Motor neuron (in vitro differentiated cells): Measurements from ENCODE around the gene N4BP2L1. TPM values are rescaled to one million over a fixed set of nuclear protein-coding genes. Genes with fewer than 3 reads are reported as not detected.
"Not testable (repeated sequence)": the region's sequence is repeated elsewhere in the genome, so short reads cannot be mapped to it uniquely, and the experiment has no call there.

ENCODE experiments used
- ATAC-seq, 8 experiments: fragments of 200-7000 bp; cut with Tn5 transposase; replicated peaks in 6 of 8; 2 replicates each; pipeline ENCODE4 v1.8.0; 2021; ENCODE audit warnings: mild to moderate bottlenecking in 8 of 8, moderate library complexity in 8 of 8
- H3K27ac ChIP-seq, 2 donors: fragments of 250-450 bp; sonication (Bioruptor Pico); 2 replicates each; pipeline ENCODE4 v1.9.0; 2021; ENCODE audit warnings: antibody characterized with exemption in 2 of 2, mild to moderate bottlenecking in 2 of 2, moderate library complexity in 1 of 2
- H3K4me1 ChIP-seq, 2 donors: fragments of 250-450 bp; sonication (Bioruptor Pico); replicated peaks in 1 of 2; 2 replicates each; pipeline ENCODE4 v1.6.1; 2021; ENCODE audit warnings: antibody characterized with exemption in 2 of 2, mild to moderate bottlenecking in 2 of 2, moderate library complexity in 1 of 2
- H3K4me3 ChIP-seq, 5 donors: fragments of 250-450 bp; sonication (Bioruptor Pico); 2 replicates each; pipeline ENCODE4 v1.9.0; 2021; ENCODE audit warnings: antibody characterized with exemption in 5 of 5, mild to moderate bottlenecking in 5 of 5, moderate library complexity in 4 of 5
- WGBS, 10 experiments: fragments of 450-650 bp; shearing (Covaris generic); methylation state at CpG; one replicate each; pipeline ENCODE4 v1.0.0; 2022; 5-methylcytosine and 5-hydroxymethylcytosine counted together
- in situ Hi-C, 9 experiments: fragments of 400-800 bp; cut with MboI; loops; one replicate each; pipeline ENCODE4 v1.15.0; 2021; ENCODE audit warnings: low sequenced_read_pairs in 9 of 9, low pct_unique_long_range_greater_than_20kb in 2 of 9; ENCODE audit not compliant: unreplicated experiment in 9 of 9
- total RNA-seq, 8 experiments: library from RNA; unstranded; fragments of 300-600 nt; gene quantifications; 2 replicates each; pipeline versions ENCODE4 v1.2.3 to v1.2.4, GENCODE V29; 2022

Gene N4BP2L1
- total RNA-seq, 8 experiments from 2014 or later, result 2.0 to 6.1 (median 4.2) TPM

DNA sequence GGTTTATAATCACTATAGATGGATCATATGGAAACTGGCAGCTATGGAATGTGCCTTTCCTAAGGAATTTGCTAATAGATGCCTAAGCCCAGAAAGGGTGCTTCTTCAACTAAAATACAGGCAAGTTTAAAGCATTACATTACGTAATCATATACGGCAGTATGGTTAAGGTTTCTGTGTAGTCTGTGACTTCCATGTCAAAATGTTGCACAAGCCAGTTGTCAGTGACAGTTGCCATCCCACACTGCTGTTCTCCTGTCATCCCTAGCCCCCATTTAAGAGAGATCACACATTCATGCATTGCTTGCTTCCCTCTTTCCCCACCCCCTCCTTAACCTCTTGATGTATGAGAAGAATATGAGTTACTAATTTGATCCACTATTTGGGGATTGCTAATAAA lies 65.4 kb downstream of the N4BP2L1 start:
- in situ Hi-C loops, result no loop called here
- no peak overlapping the region for H3K4me3 ChIP-seq
- no peaks in the 10 kb centered on the region for H3K4me1 ChIP-seq
- no peak for ATAC-seq
- WGBS, 10 experiments, result 88 to 100% (median 100%) methylated on average over 2 of the region's 2 CpGs; no CpG with 5 or more reads in 3 of the 10 experiments
- no peak overlapping the region for H3K27ac ChIP-seq

- H3K27ac ChIP-seq, ATAC-seq, H3K4me1 ChIP-seq, in situ Hi-C loops, H3K4me3 ChIP-seq: not testable (repeated sequence)
- WGBS, 10 experiments, result 80 to 100% (median 96%) methylated on average over 1 to 8 of the region's 8 CpGs
Observed at GRCh38 chr13:32355935-32356334, 72.0 kb downstream of the N4BP2L1 start.

- 88 to 100% (median 100%) methylated on average over 1 of the region's 1 CpG; no CpG with 5 or more reads in 1 of the 10 experiments for WGBS, 10 experiments
- in situ Hi-C loops, result no loop called here
- ATAC-seq, result no peak
- no peak overlapping the region for H3K27ac ChIP-seq
- H3K4me3 ChIP-seq, result no peak overlapping the region
- no peaks in the 10 kb centered on the region for H3K4me1 ChIP-seq
Observed at GRCh38 chr13:32354040-32354439, 73.9 kb downstream of the N4BP2L1 start.

- WGBS, 10 experiments, result 87 to 100% (median 97%) methylated on average over 2 to 12 of the region's 15 CpGs; no CpG with 5 or more reads in 2 of the 10 experiments
- in situ Hi-C loops, H3K4me3 ChIP-seq, H3K27ac ChIP-seq, H3K4me1 ChIP-seq, ATAC-seq: not testable (repeated sequence)
Observed at GRCh38 chr13:32350839-32351441, 77.0 kb downstream of the N4BP2L1 start.

Other genes with a start within 250 kb of the N4BP2L1 start
- gene ZAR1L, start 112.8 kb downstream of the N4BP2L1 start, total RNA-seq, result under 1 TPM in 2 of 8 experiments, not detected in 6; 0.23 to 0.52 TPM
- gene BRCA2, start 112.6 kb downstream of the N4BP2L1 start, total RNA-seq, result 1 to 10 TPM in 6 of 8 experiments, under 1 TPM in 2; 0.54 to 9.1 (median 1.7) TPM
- 100 to 1,000 TPM in 4 of 8 experiments, 10 to 100 TPM in 4; 52.2 to 245 (median 110) TPM for gene N4BP2L2, start 110.7 kb upstream of the N4BP2L1 start, total RNA-seq
- 10 to 100 TPM; 30.4 to 79.0 (median 43.5) TPM for gene PDS5B, start 158.3 kb upstream of the N4BP2L1 start, total RNA-seq